Measurements from ENCODE around the gene DTD2. TPM values are rescaled to one million over a fixed set of nuclear protein-coding genes. Genes with fewer than 3 reads are reported as not detected.

The DTD2 gene
- total RNA-seq (10 to 100 TPM; 12.9 to 14.7 TPM), total RNA-seq (12.2 to 12.4 reads per million in 2 donors)

DNA sequence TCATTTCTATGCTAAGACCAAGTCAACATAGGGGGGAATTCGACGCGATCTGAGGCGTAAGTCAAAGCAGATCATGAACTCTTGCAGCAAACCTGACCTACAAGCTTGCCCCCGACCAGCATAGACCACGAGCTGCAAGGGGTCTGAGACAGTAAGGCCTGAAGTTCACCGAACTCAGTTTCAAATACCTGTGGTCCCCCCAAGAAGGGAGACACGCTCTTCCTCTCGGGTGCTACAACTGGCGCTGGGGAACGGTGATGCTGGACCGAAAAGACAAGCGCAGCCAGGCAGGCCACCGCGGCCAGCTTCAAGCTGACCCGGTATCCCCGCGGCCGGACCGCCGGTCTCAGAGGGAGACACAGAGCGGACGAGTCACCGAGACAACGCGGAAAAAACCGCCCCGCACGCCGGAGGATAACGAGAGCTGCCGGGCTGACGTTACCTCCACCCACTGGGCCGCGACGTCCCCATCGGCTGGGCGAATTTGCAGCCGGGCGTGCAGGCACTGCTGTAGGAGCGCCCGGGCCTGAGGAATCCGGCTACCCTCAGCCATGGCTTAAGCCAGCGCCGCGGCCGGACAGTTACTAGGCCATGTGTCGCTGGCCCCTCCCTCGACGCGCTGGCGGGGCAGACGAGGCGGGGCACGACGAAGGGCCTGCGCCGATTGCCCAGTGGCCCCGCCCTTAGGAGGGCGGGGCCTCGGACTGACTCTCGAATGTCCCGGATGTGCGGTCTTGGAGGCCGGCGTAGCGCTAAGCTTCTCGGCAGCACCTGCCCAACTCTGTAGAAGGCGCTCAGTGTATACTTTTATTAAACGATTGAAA, at the start of gene DTD2:
Gene DTD2 (minus strand): TSS at position 666 of the 824 bp plus-strand sequence. CDS start 113 bp downstream, at position 553.
- H3K9me3 ChIP-seq (ENCODE audit: control insufficient read depth, low read length, poor library complexity, severe bottlenecking), result no peaks in the 10 kb centered on the region
- peak; percentile 84 to 87 (median 86) for DNase-seq
- Mint-ChIP-seq H3K4me3 (peak within 1 kb of the TSS; percentile 93), H3K36me3 (ENCODE audit: low read depth) (no peaks in the 10 kb centered on the region), H3K27ac (peak within 1 kb of the TSS; percentile 95), H3K4me1 (peaks cover 14% of the 10 kb centered on the region), H3K27me3 (peaks cover 11% of the 10 kb centered on the region)
- peak; percentile 97 for ATAC-seq

DNA sequence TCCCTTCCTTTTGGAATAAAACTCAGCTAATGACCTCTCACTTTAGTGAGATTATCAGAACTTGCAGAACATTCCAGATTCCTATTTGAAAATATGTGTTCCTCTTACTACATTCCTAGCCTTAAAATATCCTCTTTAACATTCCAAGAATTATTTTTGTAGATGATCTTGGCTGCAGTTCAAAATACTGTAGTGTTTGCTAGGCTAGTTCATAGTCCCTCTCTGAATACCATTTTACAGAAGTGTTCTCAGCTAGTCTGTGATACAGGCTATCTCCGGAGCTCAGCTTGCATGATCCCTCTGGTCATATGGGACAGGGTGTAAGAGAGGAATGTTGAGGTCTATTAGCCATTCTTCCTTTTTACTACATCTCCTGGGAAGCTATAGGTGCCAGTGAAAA, 48.1 kb upstream of the DTD2 start:
- no peaks in the 10 kb centered on the region for H3K9me3 ChIP-seq (ENCODE audit: control insufficient read depth, low read length, poor library complexity, severe bottlenecking)
- no peak for ATAC-seq
- Mint-ChIP-seq H3K27me3 (peaks cover 22% of the 10 kb centered on the region), H3K4me1 (peaks cover 6% of the 10 kb centered on the region), H3K27ac (no peak overlapping the region), H3K4me3 (no peak overlapping the region), H3K36me3 (ENCODE audit: low read depth) (peaks cover 3% of the 10 kb centered on the region)
- no peak for DNase-seq

DNA sequence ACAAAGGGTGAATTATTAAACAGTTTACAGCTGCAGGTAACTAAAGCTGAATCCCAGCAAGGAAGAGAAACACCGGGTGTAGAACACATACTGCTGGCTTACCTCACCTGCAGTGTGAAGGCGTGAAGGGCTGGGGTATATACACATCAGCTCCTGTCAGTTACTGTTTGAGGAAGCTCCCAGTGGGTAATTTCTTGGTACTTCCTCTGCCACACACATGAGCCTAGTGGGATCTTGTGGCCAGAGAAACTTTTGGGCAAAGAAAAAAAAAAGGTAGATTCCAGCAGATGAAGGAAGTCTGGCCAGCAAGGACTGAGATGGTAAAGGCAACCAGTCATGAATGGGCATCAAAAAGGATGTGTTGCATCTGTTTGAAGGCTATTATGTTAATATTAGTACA, 44.6 kb upstream of the DTD2 start:
- DNase-seq (no peak), ATAC-seq (no peak)
- Mint-ChIP-seq H3K4me1 (peaks cover 5% of the 10 kb centered on the region), H3K4me3 (no peak overlapping the region), H3K36me3 (ENCODE audit: low read depth) (peaks cover 2% of the 10 kb centered on the region), H3K27ac (no peak overlapping the region), H3K27me3 (peaks cover 14% of the 10 kb centered on the region)
- H3K9me3 ChIP-seq (ENCODE audit: control insufficient read depth, low read length, poor library complexity, severe bottlenecking), result no peaks in the 10 kb centered on the region

DNA sequence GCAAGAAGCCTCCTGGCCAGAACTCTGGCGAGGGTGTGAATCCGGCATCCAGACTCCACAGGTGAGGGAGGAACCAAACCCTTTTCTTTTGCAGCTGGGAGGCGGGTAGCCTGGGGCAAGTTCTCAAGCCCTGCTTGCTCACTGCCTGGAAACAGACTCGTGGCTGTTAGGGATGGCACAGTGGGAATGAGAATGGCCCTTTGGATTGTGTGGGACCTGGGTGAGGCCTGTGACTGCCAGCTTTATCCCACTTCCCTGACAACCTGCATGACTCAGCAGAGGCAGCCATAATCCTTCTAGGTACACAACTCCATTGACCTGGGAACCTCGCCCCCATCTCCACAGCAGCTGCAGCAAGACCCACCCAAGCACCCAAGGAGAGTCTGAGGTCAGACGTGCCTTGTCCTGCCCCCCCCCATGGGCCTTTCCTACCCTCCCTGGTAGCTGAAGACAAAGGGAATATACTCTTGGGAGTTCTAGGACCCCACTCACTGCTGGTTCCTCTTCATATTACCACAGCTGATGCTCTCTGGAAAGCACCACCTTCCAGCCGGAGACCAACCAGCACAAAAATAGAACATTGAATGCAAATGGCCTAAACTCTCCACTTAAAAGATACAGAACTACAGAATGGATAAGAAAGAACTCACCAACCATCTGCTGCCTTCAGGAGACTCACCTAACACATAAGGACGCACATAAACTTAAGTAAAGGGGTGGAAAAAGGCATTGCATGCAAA, 35.6 kb upstream of the DTD2 start:
- no peak for ATAC-seq

DNA sequence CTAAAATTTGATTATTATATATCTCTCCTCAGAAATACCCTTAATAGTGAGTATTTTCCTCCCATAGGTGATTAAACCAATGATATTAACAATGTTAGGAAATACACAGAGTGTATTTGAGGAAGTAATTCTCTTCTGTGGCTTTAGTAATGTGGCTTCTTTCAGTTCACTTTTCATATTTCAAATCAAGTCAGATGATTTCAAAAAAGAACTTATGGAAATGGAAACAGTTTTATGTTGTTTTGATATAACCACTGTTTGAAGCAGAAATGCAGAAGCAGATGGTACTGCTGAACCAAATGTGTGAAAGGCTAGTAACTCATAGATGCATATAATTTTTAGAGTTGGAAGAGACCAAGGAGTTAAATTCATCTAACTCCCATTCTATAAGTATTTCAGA, 32.4 kb upstream of the DTD2 start:
- H3K9me3 ChIP-seq (ENCODE audit: control insufficient read depth, low read length, poor library complexity, severe bottlenecking), result no peaks in the 10 kb centered on the region
- Mint-ChIP-seq H3K4me3 (no peak overlapping the region), H3K27ac (no peak overlapping the region), H3K4me1 (peaks cover 3% of the 10 kb centered on the region), H3K36me3 (ENCODE audit: low read depth) (peaks cover 2% of the 10 kb centered on the region), H3K27me3 (peaks cover 21% of the 10 kb centered on the region)
- no peak for ATAC-seq
- no peak for DNase-seq

More for the DNA sequence above, 35.6 kb upstream of the DTD2 start:
- no peak for DNase-seq
- Mint-ChIP-seq H3K36me3 (ENCODE audit: low read depth) (no peaks in the 10 kb centered on the region), H3K4me1 (no peaks in the 10 kb centered on the region), H3K27ac (no peak overlapping the region), H3K27me3 (peaks cover 13% of the 10 kb centered on the region), H3K4me3 (no peak overlapping the region)
- no peaks in the 10 kb centered on the region for H3K9me3 ChIP-seq (ENCODE audit: control insufficient read depth, low read length, poor library complexity, severe bottlenecking)

DNA sequence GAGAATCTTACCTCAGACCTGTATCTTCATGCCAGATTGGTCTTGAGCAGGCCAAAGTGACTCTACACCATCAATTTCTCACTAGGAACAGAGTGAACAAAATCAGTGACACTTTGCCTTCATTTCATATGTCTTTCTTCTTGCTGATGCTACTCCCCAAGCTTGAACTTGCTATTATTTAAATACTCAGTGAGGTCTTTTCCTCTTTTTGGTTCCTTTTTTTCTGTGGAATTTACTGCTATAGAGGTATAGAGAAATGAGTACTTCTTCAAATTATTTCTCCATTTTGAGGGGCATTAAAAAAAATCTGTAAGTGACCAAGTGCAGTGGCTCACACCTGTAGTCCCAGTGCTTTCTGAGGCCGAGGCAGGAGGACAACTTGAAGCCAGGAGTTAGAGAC, 30.6 kb upstream of the DTD2 start, which contains the start of gene GPR33:
Gene GPR33 (minus strand): TSS at position 154 of the 400 bp plus-strand sequence. CDS start 4,074 bp downstream, outside the sequence.
- H3K36me3 Mint-ChIP-seq (ENCODE audit: low read depth), result peaks cover 2% of the 10 kb centered on the region
- no peak for ATAC-seq
- no peak for DNase-seq
- peaks cover 3% of the 10 kb centered on the region for H3K4me1 Mint-ChIP-seq
- no peak within 1 kb of the TSS for H3K4me3 Mint-ChIP-seq
- peaks cover 20% of the 10 kb centered on the region for H3K27me3 Mint-ChIP-seq
- H3K27ac Mint-ChIP-seq, result peak within 1 kb of the TSS; percentile 22
- no peaks in the 10 kb centered on the region for H3K9me3 ChIP-seq (ENCODE audit: control insufficient read depth, low read length, poor library complexity, severe bottlenecking)

DNA sequence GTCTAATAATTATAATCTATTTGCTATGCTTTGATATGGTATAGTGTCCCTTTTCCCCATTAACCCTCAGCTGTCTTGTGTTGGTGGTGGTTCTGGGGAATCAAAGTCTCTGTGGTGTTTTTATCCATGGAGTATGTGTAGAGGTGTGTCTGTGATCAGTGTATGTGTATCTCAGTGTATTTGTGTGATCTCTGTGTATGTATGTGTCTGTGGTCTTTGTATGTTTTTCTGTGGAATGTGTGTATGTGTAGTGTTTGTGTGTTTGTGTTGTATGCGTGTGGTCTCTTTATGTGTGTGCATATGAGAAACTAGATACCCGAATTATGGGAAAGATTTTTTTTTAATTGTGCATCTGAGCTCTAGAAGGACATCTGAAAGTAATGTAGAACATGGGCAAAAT, 29.5 kb upstream of the DTD2 start:
- DNase-seq (no peak), ATAC-seq (no peak)
- H3K9me3 ChIP-seq (ENCODE audit: control insufficient read depth, low read length, poor library complexity, severe bottlenecking), result no peaks in the 10 kb centered on the region
- no peak overlapping the region for H3K4me3 Mint-ChIP-seq
- H3K27me3 Mint-ChIP-seq, result peaks cover 20% of the 10 kb centered on the region
- H3K27ac Mint-ChIP-seq, result no peak overlapping the region
- H3K36me3 Mint-ChIP-seq (ENCODE audit: low read depth), result peaks cover 2% of the 10 kb centered on the region
- H3K4me1 Mint-ChIP-seq, result peaks cover 3% of the 10 kb centered on the region

DNA sequence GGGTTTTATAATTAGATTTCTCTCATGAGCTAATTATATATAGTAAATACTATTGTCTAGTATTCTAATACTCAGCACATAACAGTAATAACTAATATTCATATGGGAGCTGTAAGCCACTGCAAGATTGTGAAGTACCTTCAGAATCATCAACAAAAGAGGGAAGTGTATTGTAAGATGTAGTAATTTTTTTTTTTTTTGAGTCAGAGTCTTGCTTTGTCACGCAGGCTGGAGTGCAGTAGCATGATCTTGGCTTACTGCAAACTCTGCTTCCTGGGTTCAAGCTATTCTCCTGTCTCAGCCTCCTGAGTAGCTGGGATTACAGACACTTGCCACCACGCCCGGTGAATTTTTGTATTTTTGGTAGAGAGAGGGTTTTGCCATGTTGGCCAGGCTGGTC, 27.4 kb upstream of the DTD2 start:
- Mint-ChIP-seq H3K27me3 (peaks cover 27% of the 10 kb centered on the region), H3K27ac (no peak overlapping the region), H3K4me3 (no peak overlapping the region), H3K4me1 (peaks cover 3% of the 10 kb centered on the region), H3K36me3 (ENCODE audit: low read depth) (peaks cover 2% of the 10 kb centered on the region)
- ATAC-seq, result no peak
- DNase-seq, result no peak
- no peaks in the 10 kb centered on the region for H3K9me3 ChIP-seq (ENCODE audit: control insufficient read depth, low read length, poor library complexity, severe bottlenecking)

DNA sequence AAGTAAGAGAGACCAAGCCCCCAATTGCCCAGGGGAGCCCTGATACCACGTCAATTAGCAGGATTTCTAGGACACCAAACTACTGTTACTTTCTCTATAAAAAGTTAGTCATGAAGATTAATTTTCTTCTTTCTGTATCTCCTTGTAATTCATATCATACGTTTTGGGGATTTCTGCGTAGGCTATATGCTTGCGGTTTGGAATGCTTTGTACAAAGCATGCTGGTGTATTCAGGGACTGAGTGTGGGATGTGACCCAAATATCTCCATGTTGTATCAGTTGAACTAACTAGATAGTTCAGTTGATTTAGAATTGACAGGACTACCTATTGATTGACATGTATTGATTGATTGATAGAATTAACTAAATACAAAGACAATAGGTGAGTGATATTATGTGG, 22.9 kb upstream of the DTD2 start:
- no peaks in the 10 kb centered on the region for H3K9me3 ChIP-seq (ENCODE audit: control insufficient read depth, low read length, poor library complexity, severe bottlenecking)
- no peaks in the 10 kb centered on the region for H3K4me1 Mint-ChIP-seq

DNA sequence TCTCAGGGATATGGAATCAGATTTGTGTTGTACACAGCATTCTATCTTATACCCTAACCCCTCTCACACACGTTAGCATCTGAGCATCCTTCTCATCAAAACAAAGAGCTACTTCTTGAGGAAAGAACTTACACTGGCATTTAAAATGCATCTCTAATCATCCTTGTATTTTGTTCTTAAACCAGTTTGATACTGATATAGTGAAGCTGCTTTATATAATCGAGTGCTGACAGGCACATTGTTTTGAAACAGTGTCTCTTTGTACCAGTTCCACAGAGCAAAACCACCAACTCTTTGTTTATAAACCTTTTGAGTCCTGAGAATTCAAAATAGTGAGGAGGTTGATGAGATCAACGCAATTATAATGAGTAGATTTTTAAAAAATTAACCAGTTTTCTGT, 21.7 kb upstream of the DTD2 start:
- Mint-ChIP-seq H3K27me3 (peaks cover 31% of the 10 kb centered on the region), H3K4me3 (no peak overlapping the region), H3K27ac (no peak overlapping the region), H3K36me3 (ENCODE audit: low read depth) (peaks cover 4% of the 10 kb centered on the region), H3K4me1 (no peaks in the 10 kb centered on the region)
- no peaks in the 10 kb centered on the region for H3K9me3 ChIP-seq (ENCODE audit: control insufficient read depth, low read length, poor library complexity, severe bottlenecking)
- DNase-seq (no peak), ATAC-seq (no peak)

More for the DNA sequence above, 22.9 kb upstream of the DTD2 start:
- DNase-seq (no peak), ATAC-seq (no peak)
- H3K27ac Mint-ChIP-seq, result no peak overlapping the region
- peaks cover 4% of the 10 kb centered on the region for H3K36me3 Mint-ChIP-seq (ENCODE audit: low read depth)
- H3K4me3 Mint-ChIP-seq, result no peak overlapping the region
- peaks cover 31% of the 10 kb centered on the region for H3K27me3 Mint-ChIP-seq

DNA sequence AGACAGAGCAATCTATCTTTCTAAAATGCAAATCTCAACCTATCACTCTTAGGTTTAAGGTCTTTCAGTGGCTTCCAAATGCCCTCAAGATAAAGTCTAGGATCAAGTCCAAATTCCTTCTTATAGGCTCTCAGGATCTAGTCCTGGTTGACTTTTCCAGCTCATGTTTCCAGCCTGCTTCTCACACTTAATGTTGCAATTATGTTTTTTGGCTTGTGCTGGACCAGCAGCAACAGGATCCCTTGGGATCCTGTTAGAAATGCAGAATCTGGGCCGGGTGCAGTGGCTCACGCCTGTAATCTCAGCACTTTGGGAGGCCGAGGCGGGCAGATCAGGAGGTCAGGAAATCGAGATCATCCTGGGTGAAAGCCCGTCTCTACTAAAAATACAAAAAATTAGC, 19.9 kb upstream of the DTD2 start:
- Mint-ChIP-seq H3K4me1 (no peaks in the 10 kb centered on the region), H3K27ac (no peak overlapping the region), H3K27me3 (peaks cover 28% of the 10 kb centered on the region), H3K4me3 (no peak overlapping the region), H3K36me3 (ENCODE audit: low read depth) (peaks cover 4% of the 10 kb centered on the region)
- DNase-seq (no peak), ATAC-seq (no peak)
- H3K9me3 ChIP-seq (ENCODE audit: control insufficient read depth, low read length, poor library complexity, severe bottlenecking), result no peaks in the 10 kb centered on the region

DNA sequence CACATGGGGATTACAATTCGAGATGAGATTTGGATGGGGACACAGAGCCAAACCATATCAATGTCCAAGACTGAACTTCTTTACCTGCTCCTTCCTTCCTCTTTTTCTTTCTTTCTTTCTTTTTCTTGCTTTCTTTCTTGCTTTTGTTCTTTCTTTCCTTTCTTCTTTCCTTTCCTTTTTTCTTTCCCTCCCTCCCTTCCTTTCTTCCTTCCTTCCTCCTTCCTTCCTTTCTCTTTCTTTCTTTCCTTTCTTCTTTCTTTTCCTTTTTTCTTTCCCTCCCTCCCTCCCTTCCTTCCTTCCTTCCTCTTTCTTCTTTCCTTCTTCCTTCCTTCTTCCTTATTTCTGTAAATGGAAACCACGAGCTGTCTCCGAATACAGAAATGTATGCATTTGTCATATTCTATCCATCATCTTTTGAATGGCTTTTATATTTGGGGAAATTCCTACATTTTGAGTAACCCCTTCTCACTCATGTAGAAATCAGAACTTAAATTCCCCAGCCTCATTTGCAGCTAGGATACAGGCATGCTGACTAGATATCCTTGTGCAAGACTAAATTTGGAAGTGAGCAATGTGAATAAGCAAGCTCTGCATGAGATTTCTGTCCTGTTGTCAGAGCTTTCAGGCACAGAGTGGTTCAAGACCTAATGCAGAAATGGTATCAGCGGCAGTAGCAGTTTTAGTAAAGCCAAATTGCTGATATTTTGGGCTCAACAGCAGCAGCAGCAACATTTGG, 19.0 kb upstream of the DTD2 start:
- Mint-ChIP-seq H3K27ac (no peak overlapping the region), H3K4me1 (no peaks in the 10 kb centered on the region), H3K36me3 (ENCODE audit: low read depth) (peaks cover 4% of the 10 kb centered on the region), H3K4me3 (no peak overlapping the region), H3K27me3 (peaks cover 28% of the 10 kb centered on the region)
- H3K9me3 ChIP-seq (ENCODE audit: control insufficient read depth, low read length, poor library complexity, severe bottlenecking), result no peaks in the 10 kb centered on the region
- DNase-seq, result no peak
- no peak for ATAC-seq

DNA sequence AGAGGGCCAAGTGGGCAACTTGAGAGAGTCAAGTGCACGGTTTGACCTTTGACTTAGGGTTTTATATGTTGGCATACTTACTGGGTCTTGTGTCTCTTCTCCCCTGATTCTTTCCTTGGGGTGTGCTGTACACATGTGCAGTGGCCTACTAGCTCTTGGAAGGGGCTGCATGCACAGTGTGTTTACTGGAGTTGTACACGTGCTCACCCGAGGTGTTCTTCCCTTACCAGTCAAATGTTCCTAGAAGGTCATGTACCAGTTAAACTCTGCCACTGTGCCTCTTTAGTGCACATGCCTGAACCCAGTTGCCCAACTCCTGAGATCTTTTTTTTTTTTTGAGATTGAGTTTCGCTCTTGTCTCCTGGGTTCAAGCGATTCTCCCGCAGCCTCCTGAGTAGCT, 9.2 kb upstream of the DTD2 start:
- no peaks in the 10 kb centered on the region for H3K27me3 Mint-ChIP-seq
- no peak overlapping the region for H3K27ac Mint-ChIP-seq
- DNase-seq (no peak), ATAC-seq (no peak)
- H3K9me3 ChIP-seq (ENCODE audit: control insufficient read depth, low read length, poor library complexity, severe bottlenecking), result no peaks in the 10 kb centered on the region
- no peak overlapping the region for H3K4me3 Mint-ChIP-seq
- peaks cover 3% of the 10 kb centered on the region for H3K4me1 Mint-ChIP-seq
- H3K36me3 Mint-ChIP-seq (ENCODE audit: low read depth), result no peaks in the 10 kb centered on the region

Data from T-helper 17 cell (primary cell).